Measurements from ENCODE around the gene PPY. TPM values are rescaled to one million over a fixed set of nuclear protein-coding genes. Genes with fewer than 3 reads are reported as not detected.
"Not testable (repeated sequence)": the region's sequence is repeated elsewhere in the genome, so short reads cannot be mapped to it uniquely, and the experiment has no call there.

The PPY gene
- total and polyA plus RNA-seq, 7 donors = not detected

DNA sequence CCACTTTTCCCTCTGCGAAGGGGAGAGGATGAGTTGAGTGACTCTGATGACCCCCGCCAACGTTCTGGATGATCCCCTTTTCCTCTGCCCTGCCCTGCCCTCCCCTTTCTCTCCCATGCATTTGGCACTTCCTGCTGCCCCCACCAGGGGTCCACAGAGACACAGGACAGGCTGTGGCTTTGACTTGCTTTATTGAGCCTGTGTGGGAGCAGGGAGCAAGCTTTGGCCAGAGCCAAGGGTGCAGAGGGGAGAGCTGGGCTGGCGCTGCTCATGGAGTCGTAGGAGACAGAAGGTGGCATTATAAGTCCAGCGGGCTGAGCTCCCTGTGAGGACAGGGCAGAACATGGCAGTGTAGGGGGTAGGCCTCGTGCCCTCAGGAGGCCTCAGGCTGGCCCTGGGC, 1.6 kb downstream of the PPY start:
- Histone ChIP-seq H3K27me3 (peaks cover 0 to 39% (median 14%) of the 10 kb centered on the region in 3 donors), H3K36me3 (no peaks in the 10 kb centered on the region), H3K4me1 (peaks cover 0 to 9% (median 9%) of the 10 kb centered on the region in 4 donors), H3K27ac (no peak overlapping the region), H3K9me3 (no peaks in the 10 kb centered on the region), H3K4me3 (no peak overlapping the region)
- 77 to 79% methylated on average over 7 of the region's 7 CpGs for WGBS, 2 donors
- no peak for DNase-seq
- intact Hi-C loops (cut with DNase I) = loop anchor here (10.0 kb wide), 1 partner anchor 224 kb away; no protein-coding TSS in a partner anchor
- TF ChIP-seq, protein P1, sequence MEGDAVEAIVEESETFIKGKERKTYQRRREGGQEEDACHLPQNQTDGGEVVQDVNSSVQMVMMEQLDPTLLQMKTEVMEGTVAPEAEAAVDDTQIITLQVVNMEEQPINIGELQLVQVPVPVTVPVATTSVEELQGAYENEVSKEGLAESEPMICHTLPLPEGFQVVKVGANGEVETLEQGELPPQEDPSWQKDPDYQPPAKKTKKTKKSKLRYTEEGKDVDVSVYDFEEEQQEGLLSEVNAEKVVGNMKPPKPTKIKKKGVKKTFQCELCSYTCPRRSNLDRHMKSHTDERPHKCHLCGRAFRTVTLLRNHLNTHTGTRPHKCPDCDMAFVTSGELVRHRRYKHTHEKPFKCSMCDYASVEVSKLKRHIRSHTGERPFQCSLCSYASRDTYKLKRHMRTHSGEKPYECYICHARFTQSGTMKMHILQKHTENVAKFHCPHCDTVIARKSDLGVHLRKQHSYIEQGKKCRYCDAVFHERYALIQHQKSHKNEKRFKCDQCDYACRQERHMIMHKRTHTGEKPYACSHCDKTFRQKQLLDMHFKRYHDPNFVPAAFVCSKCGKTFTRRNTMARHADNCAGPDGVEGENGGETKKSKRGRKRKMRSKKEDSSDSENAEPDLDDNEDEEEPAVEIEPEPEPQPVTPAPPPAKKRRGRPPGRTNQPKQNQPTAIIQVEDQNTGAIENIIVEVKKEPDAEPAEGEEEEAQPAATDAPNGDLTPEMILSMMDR (IDR thresholded peaks at IDR 0.05) = peak in 1 of 4 experiments; percentile 9
- TF ChIP-seq POLR2A (IDR thresholded peaks at IDR 0.05) = no peak

DNA sequence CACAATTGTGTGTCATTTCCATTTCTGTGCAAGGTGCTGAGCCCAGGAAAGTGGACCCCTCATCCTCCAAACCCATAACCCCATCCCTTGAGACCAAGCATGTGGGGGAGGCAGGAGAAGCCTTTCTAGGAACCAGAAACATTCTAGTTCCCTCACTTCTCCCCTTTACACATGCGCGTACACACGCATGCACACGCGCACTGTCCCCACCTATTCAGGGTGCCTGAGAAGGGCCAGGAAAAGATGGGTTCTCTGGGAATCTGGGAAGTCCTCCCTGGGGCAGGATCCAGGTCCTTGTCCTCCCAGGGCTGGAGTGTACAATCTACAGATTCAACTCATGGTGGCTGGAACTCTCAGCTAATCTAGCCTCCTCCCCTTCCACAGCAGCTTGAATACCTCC, 2.4 kb downstream of the PPY start:
- no peak for DNase-seq
- H3K36me3 ChIP-seq = no peaks in the 10 kb centered on the region
- H3K4me1 ChIP-seq = peaks cover 0 to 9% (median 9%) of the 10 kb centered on the region in 4 donors
- H3K27me3 ChIP-seq = peaks cover 0 to 44% (median 14%) of the 10 kb centered on the region in 3 donors
- no peaks in the 10 kb centered on the region for H3K9me3 ChIP-seq
- H3K4me3 ChIP-seq = no peak overlapping the region
- intact Hi-C loops (cut with DNase I) = loop anchor here (10.0 kb wide), 1 partner anchor 225 kb away; no protein-coding TSS in a partner anchor
- H3K27ac ChIP-seq = no peak overlapping the region
- TF ChIP-seq EP300 (IDR thresholded peaks at IDR 0.05) = no peak
- no peak for TF ChIP-seq POLR2A (IDR thresholded peaks at IDR 0.05)
- TF ChIP-seq, protein P1 (IDR thresholded peaks at IDR 0.05) = no peak
- TF ChIP-seq POLR2AphosphoS5 (IDR thresholded peaks at IDR 0.05) = no peak
- 98% methylated on average over 5 of the region's 5 CpGs for WGBS, 2 donors

DNA sequence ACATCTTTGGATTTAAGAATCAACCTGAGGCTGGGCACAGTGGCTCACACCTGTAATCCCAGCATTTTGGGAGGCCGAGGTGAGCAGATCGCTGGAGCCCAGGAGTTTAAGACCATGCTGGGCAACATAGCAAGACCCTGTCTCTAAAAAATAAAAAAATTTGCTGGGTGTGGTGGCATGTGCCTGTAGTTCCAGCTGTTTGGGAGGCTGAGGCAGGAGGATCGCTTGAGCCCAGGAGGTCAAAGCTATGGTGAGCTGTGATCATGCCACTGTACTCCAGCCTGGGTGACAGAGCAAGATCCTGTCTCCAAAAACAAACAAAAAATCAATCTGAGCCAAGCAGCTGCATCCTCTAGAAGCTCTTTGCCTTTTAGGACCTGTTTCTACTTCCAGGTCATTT, 2.8 kb downstream of the PPY start:
- H3K27ac ChIP-seq; H3K9me3 ChIP-seq; H3K36me3 ChIP-seq; H3K4me1 ChIP-seq; DNase-seq; intact Hi-C loops (cut with DNase I); H3K4me3 ChIP-seq: not testable (repeated sequence)
- H3K27me3 ChIP-seq = peaks cover 0 to 44% (median 14%) of the 10 kb centered on the region in 3 donors
- 94 to 95% methylated on average over 3 of the region's 3 CpGs for WGBS, 2 donors

DNA sequence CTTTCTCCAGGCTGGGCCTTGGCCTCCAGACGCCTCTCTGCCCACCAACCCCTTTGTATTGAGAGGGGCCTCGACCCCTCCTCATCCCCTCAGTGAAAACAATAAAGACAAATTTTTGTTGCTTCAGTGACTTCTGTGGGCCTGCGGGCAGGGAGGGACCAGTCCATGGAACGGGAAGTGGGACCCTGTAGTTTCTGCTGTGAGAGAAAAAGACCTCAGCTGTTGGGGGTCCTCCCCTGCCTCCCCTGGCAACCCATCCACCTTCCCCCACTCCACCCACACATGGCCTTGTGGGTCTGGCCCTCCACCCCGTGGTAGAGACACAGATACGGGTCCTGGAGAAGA, 3.5 kb downstream of the PPY start:
- Histone ChIP-seq H3K36me3 (no peaks in the 10 kb centered on the region), H3K4me3 (no peak overlapping the region), H3K27me3 (peaks cover 0 to 44% (median 14%) of the 10 kb centered on the region in 3 donors), H3K9me3 (no peaks in the 10 kb centered on the region), H3K4me1 (peaks cover 0 to 9% (median 9%) of the 10 kb centered on the region in 4 donors), H3K27ac (no peak overlapping the region)
- no peak for TF ChIP-seq EP300 (IDR thresholded peaks at IDR 0.05)
- no peak for TF ChIP-seq POLR2AphosphoS5 (IDR thresholded peaks at IDR 0.05)
- no peak for TF ChIP-seq POLR2A (IDR thresholded peaks at IDR 0.05)
- TF ChIP-seq, protein P1 (IDR thresholded peaks at IDR 0.05) = no peak
- intact Hi-C loops (cut with DNase I) = no loop called here
- 68 to 71% methylated on average over 6 of the region's 6 CpGs for WGBS, 2 donors
- DNase-seq = no peak

DNA sequence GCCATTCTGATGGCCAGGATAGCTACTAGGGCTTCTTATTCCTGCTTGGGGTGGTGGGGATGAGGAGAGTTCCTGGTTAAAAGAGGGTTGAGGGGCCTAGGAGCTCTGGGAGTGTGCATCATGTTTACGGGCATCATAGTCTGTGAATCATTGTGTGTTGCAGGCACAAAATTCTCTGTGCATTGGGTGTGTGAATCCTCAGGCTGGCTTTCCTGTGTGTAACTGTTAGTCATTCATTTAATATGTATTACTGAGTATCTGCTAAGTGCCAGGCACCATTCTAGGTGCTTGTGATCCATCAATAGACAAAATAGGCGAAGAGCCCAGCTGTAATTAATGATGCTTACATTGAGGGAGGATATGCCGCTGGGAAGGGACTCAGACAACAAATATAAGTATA, 5.8 kb downstream of the PPY start:
- DNase-seq = no peak
- peaks cover 0 to 9% (median 9%) of the 10 kb centered on the region in 4 donors for H3K4me1 ChIP-seq
- TF ChIP-seq EP300 (IDR thresholded peaks at IDR 0.05) (no peak), POLR2AphosphoS5 (IDR thresholded peaks at IDR 0.05) (no peak), POLR2A (IDR thresholded peaks at IDR 0.05) (no peak)
- TF ChIP-seq, protein P1 (IDR thresholded peaks at IDR 0.05) = no peak
- H3K4me3 ChIP-seq = no peak overlapping the region
- H3K27me3 ChIP-seq = peaks cover 0 to 49% (median 18%) of the 10 kb centered on the region in 3 donors
- 83 to 95% methylated on average over 3 of the region's 3 CpGs for WGBS, 2 donors
- intact Hi-C loops (cut with DNase I) = no loop called here
- no peak overlapping the region for H3K27ac ChIP-seq
- H3K36me3 ChIP-seq = no peaks in the 10 kb centered on the region
- H3K9me3 ChIP-seq = no peaks in the 10 kb centered on the region
